Mesendoderm (in vitro differentiated cells): ENCODE data around the gene SCAI.
"Not testable (repeated sequence)": the region's sequence is repeated elsewhere in the genome, so short reads cannot be mapped to it uniquely, and the experiment has no call there.

Source experiments
- DNase-seq: peaks from one replicate; pipeline ENCODE4 v3.0.0; 2013
- H2AK5ac ChIP-seq: 2 replicates; pipeline ENCODE4 v1.6.1; 2013; ENCODE audit warnings: low read length, inconsistent platforms
- H2BK120ac ChIP-seq: 2 replicates; pipeline ENCODE4 v1.6.1; 2013; ENCODE audit warnings: low read depth, mild to moderate bottlenecking, low read length, moderate library complexity, mixed read lengths
- H2BK15ac ChIP-seq: replicated peaks from 2 replicates; pipeline ENCODE4 v1.6.1; 2013; ENCODE audit warnings: low read depth, mild to moderate bottlenecking, moderate library complexity
- H2BK5ac ChIP-seq: 2 replicates; pipeline ENCODE4 v1.6.1; 2013; ENCODE audit warnings: low read length, inconsistent platforms
- H3K18ac ChIP-seq: 2 replicates; pipeline ENCODE4 v1.6.1; 2013; ENCODE audit warnings: mild to moderate bottlenecking, low read length, mixed read lengths
- H3K23ac ChIP-seq: one replicate; pipeline ENCODE4 v1.6.1; 2013; ENCODE audit warnings: low read length
- H3K27ac ChIP-seq: 2 replicates; pipeline ENCODE4 v1.5.1; 2013; ENCODE audit warnings: low read depth, mild to moderate bottlenecking, inconsistent platforms, low read length, moderate library complexity
- H3K27me3 ChIP-seq: 2 replicates; pipeline ENCODE4 v1.6.1; 2013; ENCODE audit warnings: low read length, control low read depth, mild to moderate bottlenecking, inconsistent platforms; ENCODE audit not compliant: insufficient read depth, poor library complexity
- H3K36me3 ChIP-seq: 2 replicates; pipeline ENCODE4 v1.6.1; 2013; ENCODE audit warnings: low read length, inconsistent platforms; ENCODE audit not compliant: control insufficient read depth, insufficient read depth
- H3K4ac ChIP-seq: one replicate; pipeline ENCODE4 v1.6.1; 2013; ENCODE audit warnings: low read depth, mild to moderate bottlenecking, low read length, moderate library complexity
- H3K4me1 ChIP-seq: 2 replicates; pipeline ENCODE4 v1.6.1; 2013; ENCODE audit warnings: low read depth, low read length, inconsistent platforms; ENCODE audit not compliant: control insufficient read depth
- H3K4me2 ChIP-seq: 2 replicates; pipeline ENCODE4 v1.6.1; 2013; ENCODE audit warnings: low read length
- H3K4me3 ChIP-seq: 2 replicates; pipeline ENCODE4 v1.5.1; 2013; ENCODE audit warnings: mild to moderate bottlenecking, low read length
- H3K56ac ChIP-seq: one replicate; pipeline ENCODE4 v1.6.1; 2013; ENCODE audit warnings: low read length
- H3K79me1 ChIP-seq: 2 replicates; pipeline ENCODE4 v1.6.1; 2013; ENCODE audit warnings: low read length, inconsistent platforms
- H3K79me2 ChIP-seq: 2 replicates; pipeline ENCODE4 v1.6.1; 2013; ENCODE audit warnings: mild to moderate bottlenecking, low read length; ENCODE audit not compliant: control insufficient read depth, insufficient read depth
- H3K9ac ChIP-seq: 2 replicates; pipeline ENCODE4 v1.6.1; 2013; ENCODE audit warnings: low read length, inconsistent platforms
- H4K5ac ChIP-seq: one replicate; pipeline ENCODE4 v1.6.1; 2013; ENCODE audit warnings: low read length
- H4K8ac ChIP-seq: one replicate; pipeline ENCODE4 v1.6.1; 2013; ENCODE audit warnings: low read depth, mild to moderate bottlenecking, control low read depth, low read length, moderate library complexity
- WGBS: extraction: QIAGEN DNeasy Blood & Tissue Kit; methylation state at CpG from one replicate; pipeline ENCODE4 v1.1.7; 2013; ENCODE audit warnings: low lambda C conversion rate, missing lambda C conversion rate; ENCODE audit not compliant: insufficient coverage; ENCODE audit errors: extremely low coverage; 5-methylcytosine and 5-hydroxymethylcytosine counted together

The SCAI gene

GRCh38 chr9:125172031-125172755, 28.9 kb upstream of the SCAI start:
- H4K8ac ChIP-seq, result no peak overlapping the region
- no CpG with 5 or more reads among the region's 6 CpGs for WGBS
- no peak overlapping the region for H3K27ac ChIP-seq
- H2BK120ac ChIP-seq, result no peak overlapping the region
- H3K23ac ChIP-seq, result no peak overlapping the region
- no peaks in the 10 kb centered on the region for H3K4me1 ChIP-seq
- H4K5ac ChIP-seq, result no peak overlapping the region
- no peak overlapping the region for H3K4ac ChIP-seq
- H3K79me1 ChIP-seq, result peaks cover 6% of the 10 kb centered on the region
- no peak overlapping the region for H2AK5ac ChIP-seq
- H3K4me3 ChIP-seq, result no peak overlapping the region
- H3K79me2 ChIP-seq, result peaks cover 9% of the 10 kb centered on the region
- DNase-seq, result no peak
- no peak overlapping the region for H3K18ac ChIP-seq
- no peak overlapping the region for H2BK15ac ChIP-seq
- no peak overlapping the region for H3K9ac ChIP-seq
- H3K4me2 ChIP-seq, result no peak overlapping the region
- no peaks in the 10 kb centered on the region for H3K27me3 ChIP-seq
- no peak overlapping the region for H2BK5ac ChIP-seq
- no peaks in the 10 kb centered on the region for H3K36me3 ChIP-seq
- H3K56ac ChIP-seq, result no peak overlapping the region

GRCh38 chr9:125169895-125170294, 26.6 kb upstream of the SCAI start:
- no peak for DNase-seq
- no peak overlapping the region for H2BK5ac ChIP-seq
- H3K18ac ChIP-seq, result no peak overlapping the region
- H3K36me3 ChIP-seq, result no peaks in the 10 kb centered on the region
- no peak overlapping the region for H3K23ac ChIP-seq
- H3K9ac ChIP-seq, result no peak overlapping the region
- no peak overlapping the region for H2BK15ac ChIP-seq
- no peak overlapping the region for H4K5ac ChIP-seq
- H2BK120ac ChIP-seq, result no peak overlapping the region
- H3K27me3 ChIP-seq, result no peaks in the 10 kb centered on the region
- H3K79me2 ChIP-seq, result peaks cover 2% of the 10 kb centered on the region
- H2AK5ac ChIP-seq, result no peak overlapping the region
- H3K4me1 ChIP-seq, result no peaks in the 10 kb centered on the region
- H4K8ac ChIP-seq, result no peak overlapping the region
- H3K27ac ChIP-seq, result no peak overlapping the region
- H3K4me3 ChIP-seq, result no peak overlapping the region
- H3K4me2 ChIP-seq, result no peak overlapping the region
- H3K4ac ChIP-seq, result no peak overlapping the region
- no peak overlapping the region for H3K56ac ChIP-seq
- H3K79me1 ChIP-seq, result peaks cover 1% of the 10 kb centered on the region

GRCh38 chr9:125166762-125167161, 23.4 kb upstream of the SCAI start:
- Histone ChIP-seq H3K79me2 (no peaks in the 10 kb centered on the region), H2AK5ac (no peak overlapping the region), H3K36me3 (no peaks in the 10 kb centered on the region), H3K27ac (no peak overlapping the region), H2BK5ac (no peak overlapping the region), H3K4me1 (no peaks in the 10 kb centered on the region), H3K56ac (no peak overlapping the region), H3K79me1 (no peaks in the 10 kb centered on the region), H3K18ac (no peak overlapping the region), H3K9ac (no peak overlapping the region), H4K8ac (no peak overlapping the region), H3K4me2 (no peak overlapping the region), H3K4me3 (no peak overlapping the region), H3K27me3 (no peaks in the 10 kb centered on the region), H2BK15ac (no peak overlapping the region), H3K4ac (no peak overlapping the region), H4K5ac (no peak overlapping the region), H3K23ac (no peak overlapping the region), H2BK120ac (no peak overlapping the region)
- WGBS, result no CpG with 5 or more reads among the region's 2 CpGs
- DNase-seq, result no peak

- not testable (repeated sequence) for H4K8ac ChIP-seq, H3K79me1 ChIP-seq, H3K36me3 ChIP-seq, DNase-seq, H3K56ac ChIP-seq, H2BK120ac ChIP-seq, H3K4ac ChIP-seq, H2BK5ac ChIP-seq, H3K18ac ChIP-seq, H3K4me3 ChIP-seq, H3K9ac ChIP-seq, H3K27ac ChIP-seq, H3K79me2 ChIP-seq, H2BK15ac ChIP-seq, H3K4me1 ChIP-seq, H3K27me3 ChIP-seq, H2AK5ac ChIP-seq, H4K5ac ChIP-seq, H3K4me2 ChIP-seq, H3K23ac ChIP-seq
- no CpG with 5 or more reads among the region's 6 CpGs for WGBS
Observed at GRCh38 chr9:125162891-125163290, 19.6 kb upstream of the SCAI start.

- H3K18ac ChIP-seq, result no peak overlapping the region
- H3K27me3 ChIP-seq, result no peaks in the 10 kb centered on the region
- no peaks in the 10 kb centered on the region for H3K79me2 ChIP-seq
- no peak overlapping the region for H2BK120ac ChIP-seq
- H2BK5ac ChIP-seq, result no peak overlapping the region
- no peak overlapping the region for H2BK15ac ChIP-seq
- no peak for DNase-seq
- no peak overlapping the region for H2AK5ac ChIP-seq
- H3K79me1 ChIP-seq, result no peaks in the 10 kb centered on the region
- no peak overlapping the region for H3K27ac ChIP-seq
- no peak overlapping the region for H3K56ac ChIP-seq
- no peak overlapping the region for H4K5ac ChIP-seq
- no peaks in the 10 kb centered on the region for H3K4me1 ChIP-seq
- H3K9ac ChIP-seq, result no peak overlapping the region
- no peak overlapping the region for H3K4me3 ChIP-seq
- WGBS, result no CpG with 5 or more reads among the region's 3 CpGs
- H3K23ac ChIP-seq, result no peak overlapping the region
- H4K8ac ChIP-seq, result no peak overlapping the region
- H3K4me2 ChIP-seq, result no peak overlapping the region
- H3K36me3 ChIP-seq, result no peaks in the 10 kb centered on the region
- H3K4ac ChIP-seq, result no peak overlapping the region
Observed at GRCh38 chr9:125161284-125161918, 18.1 kb upstream of the SCAI start.

- Histone ChIP-seq H3K79me2 (no peaks in the 10 kb centered on the region), H4K8ac (no peak overlapping the region), H3K27me3 (no peaks in the 10 kb centered on the region), H3K27ac (no peak overlapping the region), H3K79me1 (no peaks in the 10 kb centered on the region), H2BK120ac (no peak overlapping the region), H3K36me3 (no peaks in the 10 kb centered on the region), H4K5ac (no peak overlapping the region), H3K56ac (no peak overlapping the region), H2BK15ac (no peak overlapping the region), H3K4me1 (no peaks in the 10 kb centered on the region), H3K4me3 (no peak overlapping the region), H3K4me2 (no peak overlapping the region), H3K4ac (no peak overlapping the region), H2AK5ac (no peak overlapping the region), H3K23ac (no peak overlapping the region), H3K9ac (no peak overlapping the region), H2BK5ac (no peak overlapping the region), H3K18ac (no peak overlapping the region)
- no peak for DNase-seq
Observed at GRCh38 chr9:125160750-125161149, 17.4 kb upstream of the SCAI start.
